Adrenal gland (tissue), 5 donors: Measurements from ENCODE around the gene MMP15.

Experiments used
- CTCF ChIP-seq, 6 experiments: fragments of 450-650 bp in 4 of 6; fragments of 200-600 bp in 2 of 6; sonication (generic) in 1 of 6; IDR thresholded peaks; 1 replicate in 5 of 6; 2 replicates in 1 of 6; pipeline versions ENCODE4 v1.5.1 to v1.8.0; 2016 to 2021; ENCODE audit warnings: antibody characterized with exemption in 6 of 6, mild to moderate bottlenecking in 2 of 6, moderate library complexity in 1 of 6
- POLR2A ChIP-seq, 2 donors: fragments of 450-650 bp; IDR thresholded peaks; one replicate each; pipeline ENCODE4 v1.6.1; 2017; ENCODE audit warnings: antibody characterized with exemption in 2 of 2, mild to moderate bottlenecking in 2 of 2, moderate library complexity in 1 of 2
- donor health status: DM: no; HTN: no; CAD: no.

- TF ChIP-seq POLR2A (IDR thresholded peaks at IDR 0.05) (no peak), CTCF (IDR thresholded peaks at IDR 0.05) (no peak)
Measured at GRCh38 chr16:58044266-58045019, 18.9 kb downstream of the MMP15 start.
